IMR-90 (cell line): ENCODE measurements around the gene GABRD.

Experiments used
- CHD1 ChIP-seq: IDR thresholded peaks from 2 replicates; pipeline ENCODE4 v1.6.1; 2012; ENCODE audit warnings: low read depth, low read length, improper control_type of control experiment
- CTCF ChIP-seq: conservative IDR thresholded peaks from 2 replicates; pipeline ENCODE4 v1.5.1; 2012; ENCODE audit warnings: mild to moderate bottlenecking, low read depth, low read length, improper control_type of control experiment
- FOS ChIP-seq: fragments of 150-350 bp; IDR thresholded peaks from 2 replicates; pipeline ENCODE4 v1.6.1; 2016; ENCODE audit warnings: low read depth, low read length
- MAZ ChIP-seq: IDR thresholded peaks from 2 replicates; pipeline ENCODE4 v1.6.1; 2012; ENCODE audit warnings: low read depth, mild to moderate bottlenecking, low read length, improper control_type of control experiment, moderate library complexity, borderline replicate concordance
- MXI1 ChIP-seq: IDR thresholded peaks from 2 replicates; pipeline ENCODE4 v1.6.1; 2012; ENCODE audit warnings: low read depth, mild to moderate bottlenecking, low read length, moderate library complexity, borderline replicate concordance
- NFE2L2 ChIP-seq: fragments of 150-350 bp; IDR thresholded peaks from 2 replicates; pipeline ENCODE4 v1.6.1; 2016; ENCODE audit warnings: low read depth, mild to moderate bottlenecking, low read length
- POLR2A ChIP-seq: IDR thresholded peaks from 2 replicates; pipeline ENCODE4 v1.6.1; 2012; ENCODE audit warnings: mild to moderate bottlenecking, low read depth, low read length

- no peak for TF ChIP-seq POLR2A
- TF ChIP-seq MXI1 = no peak
- no peak for TF ChIP-seq CTCF
- TF ChIP-seq FOS = no peak
- no peak for TF ChIP-seq MAZ
- no peak for TF ChIP-seq NFE2L2
- no peak for TF ChIP-seq CHD1
These were observed 32.5 kb upstream of the GABRD start for GRCh38 chr1:1986451-1987141.
